Measurements from ENCODE around the gene KDM5A.
"Not testable (repeated sequence)": the region's sequence is repeated elsewhere in the genome, so short reads cannot be mapped to it uniquely, and the experiment has no call there.

KDM5A gene

GRCh38 chr12:400828-401227 is 11.7 kb upstream of the KDM5A start:
- TF ChIP-seq, protein P1, sequence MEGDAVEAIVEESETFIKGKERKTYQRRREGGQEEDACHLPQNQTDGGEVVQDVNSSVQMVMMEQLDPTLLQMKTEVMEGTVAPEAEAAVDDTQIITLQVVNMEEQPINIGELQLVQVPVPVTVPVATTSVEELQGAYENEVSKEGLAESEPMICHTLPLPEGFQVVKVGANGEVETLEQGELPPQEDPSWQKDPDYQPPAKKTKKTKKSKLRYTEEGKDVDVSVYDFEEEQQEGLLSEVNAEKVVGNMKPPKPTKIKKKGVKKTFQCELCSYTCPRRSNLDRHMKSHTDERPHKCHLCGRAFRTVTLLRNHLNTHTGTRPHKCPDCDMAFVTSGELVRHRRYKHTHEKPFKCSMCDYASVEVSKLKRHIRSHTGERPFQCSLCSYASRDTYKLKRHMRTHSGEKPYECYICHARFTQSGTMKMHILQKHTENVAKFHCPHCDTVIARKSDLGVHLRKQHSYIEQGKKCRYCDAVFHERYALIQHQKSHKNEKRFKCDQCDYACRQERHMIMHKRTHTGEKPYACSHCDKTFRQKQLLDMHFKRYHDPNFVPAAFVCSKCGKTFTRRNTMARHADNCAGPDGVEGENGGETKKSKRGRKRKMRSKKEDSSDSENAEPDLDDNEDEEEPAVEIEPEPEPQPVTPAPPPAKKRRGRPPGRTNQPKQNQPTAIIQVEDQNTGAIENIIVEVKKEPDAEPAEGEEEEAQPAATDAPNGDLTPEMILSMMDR (IDR thresholded peaks at IDR 0.05; ENCODE audit: extremely low read depth, insufficient read depth, missing control alignments), result no peak
- DNase-seq (ENCODE audit: low spot score), result no peak
- in situ Hi-C loops (cut with MboI; ENCODE audit: low pct_unique_long_range_greater_than_20kb, low sequenced_read_pairs, unreplicated experiment), result no loop called here

GRCh38 chr12:388541-389141 is 479 bp downstream of the KDM5A start:
- TF ChIP-seq, protein P1 (IDR thresholded peaks at IDR 0.05; ENCODE audit: extremely low read depth, insufficient read depth, missing control alignments), result no peak
- in situ Hi-C loops (cut with MboI; ENCODE audit: low pct_unique_long_range_greater_than_20kb, low sequenced_read_pairs, unreplicated experiment), result no loop called here
- peak; percentile 58 for DNase-seq (ENCODE audit: low spot score)

DNA sequence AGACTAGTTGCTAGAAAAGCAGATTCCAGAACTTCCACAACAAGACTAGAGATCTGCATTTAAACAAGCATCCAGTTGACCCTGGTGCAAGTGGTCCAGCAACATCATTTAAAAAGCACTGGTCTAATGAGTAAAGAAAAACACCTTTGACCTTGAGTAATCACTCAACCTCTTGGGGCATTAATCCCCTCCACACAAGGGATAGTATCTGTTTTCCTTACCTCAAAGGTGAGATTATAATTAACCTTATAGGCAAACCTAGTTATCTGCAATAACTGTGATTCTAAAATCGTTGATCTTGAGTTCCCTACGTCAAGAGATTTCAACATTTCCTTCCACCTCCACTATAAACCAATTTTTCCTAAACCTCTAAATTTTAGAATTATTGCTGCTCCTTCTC is 1.1 kb downstream of the KDM5A start:
- TF ChIP-seq, protein P1 (IDR thresholded peaks at IDR 0.05; ENCODE audit: extremely low read depth, insufficient read depth, missing control alignments), result no peak
- DNase-seq (ENCODE audit: low spot score), result no peak
- in situ Hi-C loops (cut with MboI; ENCODE audit: low pct_unique_long_range_greater_than_20kb, low sequenced_read_pairs, unreplicated experiment), result no loop called here

DNA sequence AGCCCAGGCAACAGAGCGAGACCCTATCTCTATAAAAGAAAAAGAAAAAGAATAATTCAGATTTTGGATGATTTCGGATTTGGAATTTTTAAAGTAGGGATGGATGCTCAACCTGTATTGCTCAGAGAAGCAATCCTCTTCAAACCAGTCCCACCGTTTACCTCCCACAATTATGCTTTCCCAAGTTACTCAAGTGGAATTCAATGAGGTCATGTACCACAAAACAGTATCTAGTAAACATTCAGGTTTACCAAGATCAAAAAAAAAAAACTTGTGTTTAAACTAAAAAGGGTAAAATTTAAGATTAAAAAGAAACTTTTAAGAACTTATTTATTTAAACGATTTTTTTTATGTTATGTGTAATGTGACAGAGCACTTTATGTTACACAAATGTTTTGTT is 2.5 kb downstream of the KDM5A start:
- in situ Hi-C loops (cut with MboI; ENCODE audit: low pct_unique_long_range_greater_than_20kb, low sequenced_read_pairs, unreplicated experiment), result no loop called here
- DNase-seq (ENCODE audit: low spot score), result no peak
- TF ChIP-seq, protein P1 (IDR thresholded peaks at IDR 0.05; ENCODE audit: extremely low read depth, insufficient read depth, missing control alignments), result no peak

DNA sequence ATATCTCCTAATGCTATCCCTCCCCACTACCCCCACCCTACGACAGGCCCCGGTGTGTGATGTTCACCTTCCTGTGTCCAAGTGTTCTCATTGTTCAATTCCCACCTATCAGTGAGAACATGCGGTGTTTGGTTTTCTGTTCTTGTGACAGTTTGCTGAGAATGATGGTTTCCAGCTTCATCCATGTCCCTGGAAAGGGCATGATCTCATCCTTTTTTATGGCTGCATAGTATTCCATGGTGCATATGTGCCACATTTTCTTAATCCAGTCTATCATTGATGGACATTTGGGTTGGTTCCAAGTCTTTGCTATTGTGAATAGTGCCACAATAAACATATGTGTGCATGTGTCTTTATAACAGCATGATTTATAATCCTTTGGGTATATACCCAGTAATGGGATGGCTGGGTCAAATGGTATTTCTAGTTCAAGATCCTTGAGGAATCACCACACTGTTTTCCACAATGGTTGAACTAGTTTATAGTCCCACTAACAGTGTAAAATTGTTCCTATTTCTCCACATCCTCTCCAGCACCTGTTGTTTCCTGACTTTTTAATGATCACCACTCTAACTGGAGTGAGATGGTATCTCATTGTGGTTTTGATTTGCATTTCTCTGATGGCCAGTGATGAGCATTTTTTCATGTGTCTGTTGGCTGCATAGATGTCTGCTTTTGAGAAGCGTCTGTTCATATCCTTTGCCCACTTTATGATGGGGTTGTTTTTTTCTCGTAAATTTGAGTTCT is 18.2 kb downstream of the KDM5A start:
- in situ Hi-C loops (cut with MboI; ENCODE audit: low pct_unique_long_range_greater_than_20kb, low sequenced_read_pairs, unreplicated experiment); DNase-seq (ENCODE audit: low spot score): not testable (repeated sequence)

- TF ChIP-seq, protein P1 (IDR thresholded peaks at IDR 0.05; ENCODE audit: extremely low read depth, insufficient read depth, missing control alignments), result no peak
- no peak for DNase-seq (ENCODE audit: low spot score)
- in situ Hi-C loops (cut with MboI; ENCODE audit: low pct_unique_long_range_greater_than_20kb, low sequenced_read_pairs, unreplicated experiment), result no loop called here
These were observed 21.1 kb downstream of the KDM5A start for GRCh38 chr12:367972-368371.

- TF ChIP-seq, protein P1 (IDR thresholded peaks at IDR 0.05; ENCODE audit: extremely low read depth, insufficient read depth, missing control alignments), result no peak
- no peak for DNase-seq (ENCODE audit: low spot score)
- in situ Hi-C loops (cut with MboI; ENCODE audit: low pct_unique_long_range_greater_than_20kb, low sequenced_read_pairs, unreplicated experiment), result no loop called here
These were observed 22.3 kb downstream of the KDM5A start for GRCh38 chr12:366820-367219.
